ENCODE data around the gene NTN1.

GRCh38 chr17:9064311-9064834, 43.1 kb downstream of the NTN1 start:
- no peak for TF ChIP-seq CTCF (IDR thresholded peaks at IDR 0.05; ENCODE audit: poor library complexity)
- TF ChIP-seq EZH2 (IDR thresholded peaks at IDR 0.05; ENCODE audit: borderline replicate concordance) = no peak

Data from hepatocyte (in vitro differentiated cells).